Cortex of kidney (tissue), 1 donor: Measurements from ENCODE around the gene ILF2.

Source experiments
- DNase-seq: peaks from one replicate; lab custom pipeline; 2025; lab: John Stamatoyannopoulos, UW

Gene ILF2

DNA sequence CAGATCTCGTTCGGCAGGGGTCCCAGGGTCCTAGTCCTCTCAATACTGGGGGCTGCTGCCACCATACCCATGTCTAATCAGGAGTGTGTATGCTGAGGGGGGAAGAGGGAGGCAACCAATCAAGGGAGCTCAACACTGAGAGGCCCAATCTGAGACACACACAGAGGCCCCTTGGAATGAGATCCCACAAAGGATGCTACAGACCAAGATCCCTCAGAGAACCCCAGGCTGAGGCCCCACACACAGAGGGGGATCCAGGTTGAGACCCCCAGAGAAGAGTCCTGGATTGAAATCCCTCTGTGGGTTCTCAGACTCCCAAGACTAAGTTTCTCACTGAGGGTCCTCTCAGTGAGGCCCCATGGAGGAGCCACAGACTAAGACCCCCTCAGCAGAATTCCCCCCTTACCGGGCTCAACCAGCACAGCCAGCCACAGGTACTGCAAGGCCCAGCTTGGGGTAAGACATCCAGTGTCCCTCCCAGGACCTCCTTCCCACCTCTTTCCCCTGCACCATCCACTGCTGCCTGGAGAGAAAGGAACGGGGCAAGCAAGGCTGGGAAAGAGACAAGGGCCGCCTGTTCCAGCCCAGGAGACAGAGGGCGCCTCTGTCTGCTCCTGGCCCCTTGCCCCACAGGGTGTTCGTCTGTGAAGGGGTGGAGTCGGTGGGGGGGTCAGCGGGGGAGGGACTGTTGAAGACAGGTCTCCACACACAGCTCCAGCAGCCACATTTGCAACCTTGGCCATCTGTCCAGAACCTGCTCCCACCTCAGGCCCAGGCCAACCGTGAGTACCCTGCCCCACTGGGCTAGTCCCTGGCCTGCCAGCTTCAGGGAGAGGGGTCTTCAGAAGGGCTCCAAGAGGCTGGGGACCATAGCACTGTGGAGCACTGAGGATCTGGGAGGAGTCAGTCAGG, 42.8 kb downstream of the ILF2 start, which contains the start of gene S100A1:
TSS of gene S100A1 (plus strand) at position 720 of the 912 bp plus-strand sequence. CDS start 2,088 bp downstream, outside the sequence.
- no peak for DNase-seq

DNA sequence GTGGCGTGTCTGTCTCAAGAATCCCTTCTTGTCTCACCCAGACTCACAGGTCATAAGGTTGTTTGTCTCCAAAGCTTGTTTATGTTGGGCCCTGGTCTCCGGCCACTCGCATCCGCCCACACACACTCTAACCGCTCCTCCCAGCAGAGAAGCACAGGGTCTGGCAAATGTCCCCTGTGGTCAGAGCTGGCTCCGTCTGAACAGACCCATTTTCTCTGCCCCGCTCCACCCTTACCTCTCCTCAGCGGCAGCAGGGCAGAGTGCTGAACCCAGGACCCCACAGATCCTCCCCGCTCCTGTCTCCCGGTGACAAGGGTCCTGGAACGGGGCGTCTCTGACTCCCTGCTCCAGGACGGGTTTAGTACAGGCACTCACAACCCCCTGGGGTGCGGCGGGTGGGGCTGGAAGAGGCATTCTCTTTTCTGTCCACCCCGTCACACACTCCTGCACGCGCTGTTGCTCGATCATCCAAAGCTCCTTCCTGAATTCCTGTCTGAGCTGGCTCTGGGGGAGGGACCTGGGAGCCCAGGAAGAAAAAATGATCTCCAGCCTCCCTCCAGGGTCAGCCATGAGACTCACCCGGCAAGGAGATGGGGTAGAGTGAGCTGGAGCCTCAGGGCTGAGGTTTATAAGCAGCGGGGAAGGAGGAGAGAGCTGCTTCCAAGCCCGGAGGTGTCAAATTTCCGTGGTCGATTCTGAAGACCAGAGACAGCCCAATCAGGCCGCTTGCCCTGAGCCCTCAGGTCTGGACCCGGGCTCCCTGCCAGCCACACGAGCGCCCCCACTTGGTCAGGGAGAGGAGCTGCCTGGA, 43.7 kb downstream of the ILF2 start, which contains the start of gene S100A13:
TSS of gene S100A13 (minus strand) at position 602 of the 811 bp plus-strand sequence. CDS start 1,033 bp downstream, outside the sequence.
- DNase-seq, result no peak

DNA sequence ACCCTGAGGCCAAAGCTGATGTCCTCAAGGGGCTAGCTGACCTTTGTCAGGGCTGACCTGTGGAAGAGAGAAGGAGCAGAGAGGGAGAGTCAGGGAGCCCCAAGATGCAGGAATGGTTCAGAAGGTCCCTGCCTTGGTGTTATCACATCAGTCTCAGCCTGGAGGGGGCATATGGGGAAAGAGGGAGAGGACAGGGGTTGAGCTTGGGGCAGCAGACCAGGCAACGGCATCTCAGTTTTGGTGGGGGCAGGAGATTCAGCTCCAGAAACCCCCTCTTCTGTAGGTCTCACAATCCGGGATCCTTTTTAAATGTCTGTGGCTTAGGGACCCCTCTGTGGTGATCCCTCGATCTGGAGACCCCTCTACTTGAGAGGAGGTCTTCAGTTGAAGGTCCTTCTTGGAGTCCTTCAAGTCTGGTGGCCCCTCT, 44.3 kb downstream of the ILF2 start:
- no peak for DNase-seq

DNA sequence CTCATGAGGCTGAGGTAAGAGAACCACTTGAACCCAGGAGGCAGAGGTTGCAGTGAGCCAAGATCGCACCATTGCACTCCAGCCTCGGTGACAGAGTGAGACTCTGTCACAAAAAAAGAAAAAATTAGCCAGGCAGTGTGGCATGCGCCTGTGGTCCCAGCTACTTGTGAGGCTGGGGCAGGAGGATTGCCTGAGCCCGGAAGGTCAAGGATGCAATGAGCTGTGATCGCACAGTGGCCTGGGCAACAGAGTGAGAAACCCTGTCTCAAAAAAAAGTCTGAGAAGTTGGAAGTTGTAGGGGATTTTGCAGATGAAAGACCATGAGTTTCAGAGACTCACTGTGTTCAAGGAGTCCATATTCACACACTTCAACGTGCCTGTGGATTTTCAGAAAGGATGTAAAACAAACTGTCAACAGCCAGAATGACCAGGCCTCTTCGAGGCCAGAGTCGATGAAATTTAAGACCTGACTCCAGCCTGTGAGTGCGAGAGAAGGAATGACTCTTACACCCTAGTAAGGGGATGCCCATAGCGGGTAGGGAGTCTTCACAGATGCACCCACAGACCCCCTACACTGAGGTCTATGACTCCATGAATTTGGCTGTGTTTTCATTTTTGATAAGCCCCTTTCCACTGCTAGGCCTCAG, 45.7 kb downstream of the ILF2 start:
- no peak for DNase-seq

DNA sequence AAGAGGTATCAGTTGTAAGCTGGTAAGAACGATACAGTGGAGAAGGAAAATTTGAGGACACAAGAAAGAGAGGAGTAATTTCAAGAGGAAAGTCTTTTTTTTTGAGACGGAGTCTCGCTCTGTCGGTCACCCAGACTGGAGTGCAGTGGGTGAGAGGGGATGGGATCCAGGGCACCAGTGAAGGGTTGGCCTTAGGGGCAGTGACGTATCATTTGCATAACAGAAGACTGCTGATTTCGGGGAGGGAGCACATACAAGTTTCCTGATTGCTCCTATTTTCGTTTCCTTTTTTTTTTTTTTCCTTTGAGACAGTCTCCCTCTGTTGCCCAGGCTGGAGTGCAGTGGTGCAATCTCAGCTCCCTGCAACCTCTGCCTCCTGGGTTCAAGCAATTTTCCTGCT, 47.7 kb downstream of the ILF2 start:
- DNase-seq, result no peak

DNA sequence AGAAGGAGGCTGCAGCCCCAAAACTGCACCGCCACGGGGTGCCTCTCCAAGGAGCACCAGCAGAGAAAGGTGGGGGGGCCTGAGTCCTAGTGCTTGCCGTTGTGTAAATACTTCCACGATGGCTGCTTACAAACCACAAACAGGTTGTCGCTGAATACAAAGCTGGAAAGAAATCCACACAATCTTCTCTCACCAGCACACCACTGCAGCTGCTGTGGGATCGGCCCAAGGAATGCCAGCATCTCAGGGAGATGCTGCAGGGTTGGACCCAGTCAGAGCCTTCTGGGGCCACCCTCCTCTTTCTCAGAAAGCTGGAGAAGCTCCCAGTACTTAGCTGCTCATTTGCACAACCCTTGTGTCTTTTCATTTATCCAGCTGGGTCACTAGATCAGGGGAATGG, 51.6 kb downstream of the ILF2 start:
- no peak for DNase-seq

DNA sequence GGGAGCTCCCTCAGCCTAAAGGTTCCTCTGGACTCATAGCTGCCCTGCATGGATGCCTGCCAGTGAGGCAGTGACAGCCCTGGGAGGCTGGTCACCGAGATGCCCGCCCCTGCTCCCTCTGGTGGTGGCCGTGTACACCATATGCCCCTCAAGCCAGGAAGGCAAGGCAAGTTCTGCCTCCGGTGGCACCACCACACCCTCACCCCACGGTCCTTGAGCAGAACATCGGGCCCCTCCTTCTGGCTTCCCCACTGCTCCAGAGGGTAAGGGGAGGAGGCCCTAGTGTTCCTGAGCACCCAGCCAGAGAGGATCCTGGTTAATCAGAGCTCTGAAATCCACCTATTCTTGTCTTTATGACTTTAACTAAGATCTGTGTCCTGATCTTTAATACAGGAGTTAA, 53.1 kb downstream of the ILF2 start:
- no peak for DNase-seq

DNA sequence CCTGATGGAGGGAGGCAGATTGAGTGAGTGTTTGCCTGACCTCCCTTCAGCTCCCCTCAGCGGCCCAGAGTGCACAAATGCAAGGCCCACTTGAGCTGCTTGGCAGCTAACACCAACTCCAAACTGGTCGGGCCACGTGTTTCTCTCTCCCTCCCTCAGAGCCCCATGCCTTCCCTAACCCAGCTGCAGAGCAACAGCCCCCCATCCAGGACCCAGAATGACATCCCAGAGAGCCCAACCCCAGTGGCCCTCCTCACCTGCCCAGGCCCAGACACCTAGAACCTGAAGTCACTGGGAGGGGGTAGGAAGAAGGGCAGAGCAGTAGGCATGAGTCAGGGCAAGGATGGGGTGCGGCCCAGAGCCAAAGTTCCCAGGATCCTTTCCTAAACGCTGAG, 53.9 kb downstream of the ILF2 start:
- no peak for DNase-seq

DNA sequence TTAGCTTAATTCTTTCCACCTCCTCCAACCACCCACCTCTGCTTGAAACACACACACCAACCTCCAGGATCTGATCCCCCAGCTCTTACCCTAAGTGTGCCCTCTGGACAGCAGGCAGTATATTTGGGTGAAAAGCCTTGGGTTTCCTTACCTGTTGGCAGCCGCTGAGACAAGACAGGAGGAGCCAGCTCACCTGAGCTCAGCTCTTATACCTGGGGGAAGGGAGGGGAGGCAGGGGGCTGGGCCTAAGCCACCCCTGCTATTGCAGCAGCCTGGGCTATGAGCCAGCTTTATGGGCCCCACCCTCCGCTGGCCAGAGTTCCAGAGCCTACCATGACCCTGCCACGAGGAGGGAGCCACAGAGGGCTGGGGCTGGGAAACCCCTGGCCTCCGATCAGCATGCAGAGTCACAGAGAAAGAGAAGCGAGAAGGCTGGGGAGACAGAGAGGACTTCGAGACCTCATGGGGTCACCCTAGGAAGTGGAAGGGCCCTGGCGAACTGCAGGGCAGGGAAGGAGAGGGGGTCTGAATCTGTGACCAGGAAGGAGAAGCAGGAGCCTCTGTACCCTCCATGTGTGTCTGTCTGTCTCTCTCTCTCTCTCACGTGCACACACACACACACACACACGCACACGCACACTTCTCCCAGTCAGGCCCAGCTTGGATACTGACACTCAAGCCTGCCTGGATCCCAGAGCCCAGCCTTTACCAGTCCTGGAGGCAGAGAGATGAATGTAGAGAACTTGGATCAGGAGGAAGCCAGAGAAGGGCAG, 54.5 kb downstream of the ILF2 start, which contains the start of gene S100A14:
TSS of gene S100A14 (minus strand) at position 182 of the 773 bp plus-strand sequence. CDS start 467 bp downstream, outside the sequence.
- DNase-seq, result no peak

DNA sequence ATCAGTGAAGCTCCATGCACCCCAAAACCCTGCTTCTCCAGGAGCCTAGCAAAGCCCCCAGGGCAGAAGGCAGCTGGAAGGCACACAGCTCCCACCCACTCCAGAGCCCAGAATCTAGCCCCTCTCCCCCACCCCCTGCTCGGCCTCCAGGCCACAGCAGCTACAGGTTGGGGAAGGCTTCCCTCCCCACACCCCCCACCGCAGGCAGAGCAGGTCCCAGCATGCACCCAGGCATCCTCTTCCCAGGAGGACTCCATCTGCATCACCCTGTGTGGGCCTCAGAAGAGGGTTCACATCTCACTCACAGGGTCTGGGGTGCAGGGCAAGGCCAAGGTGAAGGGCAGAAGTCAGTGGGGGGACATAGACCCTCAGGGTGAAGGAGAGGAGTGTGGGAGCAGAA, 55.4 kb downstream of the ILF2 start:
- no peak for DNase-seq

DNA sequence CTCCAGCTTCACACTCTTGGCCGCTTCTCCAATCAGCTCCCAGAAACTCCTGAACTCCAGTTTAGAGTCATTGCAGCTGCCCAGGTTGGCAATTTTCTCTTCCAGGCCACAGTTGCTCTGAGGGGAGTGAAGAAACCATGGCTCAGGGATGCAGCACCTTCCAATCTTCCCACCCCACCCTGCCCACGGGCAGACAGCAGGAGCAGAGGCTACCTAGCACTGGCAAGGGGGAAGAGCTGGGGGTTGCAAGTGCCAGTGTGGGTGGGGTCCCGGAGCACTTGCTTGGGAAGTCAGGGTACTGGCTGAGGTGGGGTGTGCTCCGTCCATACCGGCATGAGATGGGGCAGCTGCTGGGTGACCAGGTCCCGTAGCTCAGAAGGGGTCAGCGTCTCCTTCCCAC, 55.9 kb downstream of the ILF2 start:
- no peak for DNase-seq

DNA sequence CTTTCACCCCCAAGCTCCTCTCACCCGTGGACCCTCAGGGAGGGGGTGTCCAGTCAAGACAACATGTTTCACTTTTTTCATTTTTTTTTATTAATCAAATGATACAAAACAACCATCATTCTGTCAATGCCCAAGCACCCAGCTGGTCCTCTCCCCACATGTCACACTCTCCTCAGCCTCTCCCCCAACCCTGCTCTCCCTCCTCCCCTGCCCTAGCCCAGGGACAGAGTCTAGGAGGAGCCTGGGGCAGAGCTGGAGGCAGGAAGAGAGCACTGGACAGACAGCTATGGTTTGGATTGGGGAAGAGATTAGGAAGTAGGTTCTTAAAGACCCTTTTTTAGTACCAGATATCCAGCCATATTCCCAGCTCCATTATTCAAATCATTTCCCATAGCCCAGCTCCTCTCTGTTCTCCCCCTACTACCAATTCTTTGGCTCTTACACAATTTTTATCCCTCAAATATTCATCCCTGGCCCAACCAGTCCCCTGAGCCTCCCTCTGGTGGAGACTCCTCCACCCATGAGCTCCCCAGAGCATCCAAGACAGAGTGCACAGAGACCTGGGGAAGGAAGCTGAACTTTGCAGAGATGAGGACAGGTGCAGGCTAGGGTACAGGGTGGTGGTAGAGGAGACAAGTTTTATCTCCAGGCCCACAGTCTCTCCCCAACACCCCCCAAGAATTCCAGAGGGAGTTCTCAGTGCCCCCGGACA, 56.4 kb downstream of the ILF2 start:
- DNase-seq, result no peak

DNA sequence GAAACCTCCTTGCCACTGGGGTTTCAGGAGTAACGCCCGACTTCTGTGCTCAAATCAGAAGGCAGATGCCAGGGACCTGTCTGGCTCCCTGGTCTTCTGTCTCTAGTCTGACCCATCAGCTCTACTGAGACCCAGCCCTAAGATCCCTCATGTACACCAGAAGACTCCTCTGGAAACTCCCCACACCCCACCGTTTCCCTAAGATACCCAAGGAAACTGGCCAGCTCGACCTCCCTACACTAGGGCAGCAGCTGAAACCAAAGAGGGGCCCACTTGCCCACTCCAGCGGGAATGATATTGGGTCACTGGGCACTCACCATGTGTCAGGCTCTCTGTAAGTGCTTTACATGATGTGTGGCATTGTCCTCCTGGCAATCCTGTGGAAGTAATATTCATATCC, 57.4 kb downstream of the ILF2 start:
- no peak for DNase-seq

DNA sequence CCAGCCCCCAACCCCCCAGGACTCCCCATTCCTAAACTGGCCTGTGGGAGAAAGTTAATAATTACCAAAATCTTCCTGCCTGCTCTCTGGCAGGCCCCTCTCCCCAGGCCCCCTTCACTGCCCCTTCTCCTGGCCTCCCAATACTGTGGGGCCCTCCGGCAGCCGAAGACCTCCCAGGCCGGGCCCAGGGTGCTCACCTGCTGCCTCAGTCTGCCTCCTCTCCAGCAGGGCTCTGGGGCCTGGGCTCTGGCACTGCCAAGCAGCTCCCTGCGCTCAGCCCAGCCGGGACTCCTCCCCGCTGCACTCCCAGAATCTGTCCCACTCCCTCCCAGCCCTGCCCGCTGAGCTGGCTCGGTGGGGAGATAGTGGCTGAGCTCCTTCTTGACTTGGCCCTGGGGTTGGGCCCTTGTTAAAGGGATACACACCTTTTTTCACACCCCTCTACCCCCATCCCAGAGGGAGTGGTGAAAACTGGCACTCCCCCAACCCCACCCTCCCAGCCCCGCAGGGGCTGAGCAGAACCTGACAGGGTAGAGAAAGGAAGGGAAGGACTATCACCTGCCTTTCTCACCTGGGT, 58.0 kb downstream of the ILF2 start, which contains the start of gene S100A16:
TSS of gene S100A16 (minus strand) at position 383 of the 577 bp plus-strand sequence. CDS start 4,986 bp downstream, outside the sequence.
- no peak for DNase-seq

DNA sequence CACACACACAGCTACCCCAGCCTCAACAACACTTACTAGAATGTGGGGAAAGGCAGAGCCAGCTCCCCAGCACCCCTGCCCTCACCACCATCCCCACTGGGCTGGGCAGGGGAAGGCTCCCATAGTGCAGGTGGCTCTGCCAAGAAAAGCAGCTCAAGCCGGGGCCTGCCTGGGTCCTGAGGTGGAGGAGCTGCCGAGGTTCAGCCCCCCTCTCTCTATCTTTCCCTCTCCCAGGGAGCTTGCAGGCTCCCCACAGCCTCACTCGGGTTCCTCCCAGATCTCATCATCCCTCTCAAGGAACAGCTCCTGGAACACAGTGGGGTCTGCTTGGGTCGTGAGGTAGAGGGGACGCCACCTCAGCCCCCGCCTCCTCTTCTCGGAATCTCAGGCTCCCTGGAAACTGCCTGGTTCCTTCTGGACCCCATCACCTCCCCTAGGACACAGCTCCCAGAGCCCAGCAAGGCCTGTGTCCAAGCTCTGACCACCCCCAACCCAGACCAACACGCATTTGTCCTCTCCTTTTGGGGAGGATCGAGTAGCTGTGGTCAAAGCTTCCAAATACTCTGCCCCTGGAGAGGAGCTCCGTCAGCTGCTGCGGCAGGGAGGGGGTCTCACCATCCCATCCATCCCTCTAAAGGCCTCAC, 58.6 kb downstream of the ILF2 start:
- no peak for DNase-seq
